Left ventricle myocardium inferior (tissue), 1 donor: ENCODE data around the gene PCNX1. TPM values are rescaled to one million over a fixed set of nuclear protein-coding genes. Genes with fewer than 3 reads are reported as not detected.

Experiments
- DNase-seq: peaks from one replicate; pipeline ENCODE4 v3.0.0-alpha.2; 2020
- H3K27ac ChIP-seq: fragments of 200-600 bp; replicated peaks from 2 replicates; pipeline ENCODE4 v1.8.0; 2021
- H3K27me3 ChIP-seq: fragments of 200-600 bp; 2 replicates; pipeline ENCODE4 v1.8.0; 2021; ENCODE audit warnings: low read depth
- H3K36me3 ChIP-seq: fragments of 200-600 bp; 2 replicates; pipeline ENCODE4 v1.8.0; 2021
- H3K4me1 ChIP-seq: fragments of 200-600 bp; 2 replicates; pipeline ENCODE4 v1.8.0; 2021
- H3K4me3 ChIP-seq: fragments of 200-600 bp; 2 replicates; pipeline ENCODE4 v1.8.0; 2021; ENCODE audit warnings: mild to moderate bottlenecking, moderate library complexity
- H3K9me3 ChIP-seq: fragments of 200-600 bp; replicated peaks from 2 replicates; pipeline ENCODE4 v1.8.0; 2021
- intact Hi-C: fragments of 100-400 bp; cut with micrococcal nuclease; formaldehyde crosslinking; loops from one replicate; pipeline ENCODE4 v1.11.0; 2022
- total RNA-seq: library from RNA; stranded (reverse); fragmentation: NEBNext Ultra II Directional; extraction: Animal tissue kit (Norgen Biotek cat#: 25700); gene quantifications from one replicate; pipeline ENCODE4 v1.2.1, GENCODE V29; 2021
- TF ChIP-seq, protein P1 (sequence below): fragments of 200-600 bp; IDR thresholded peaks from 2 replicates; pipeline ENCODE4 v1.8.0; 2021; ENCODE audit warnings: antibody characterized with exemption, mild to moderate bottlenecking, borderline replicate concordance
- donor health status: DM: no; HTN: yes; CAD: no; lungs with severe emphysema.

PCNX1 gene
- total RNA-seq, 1 donor from 2014 or later: 35.2 TPM

DNA sequence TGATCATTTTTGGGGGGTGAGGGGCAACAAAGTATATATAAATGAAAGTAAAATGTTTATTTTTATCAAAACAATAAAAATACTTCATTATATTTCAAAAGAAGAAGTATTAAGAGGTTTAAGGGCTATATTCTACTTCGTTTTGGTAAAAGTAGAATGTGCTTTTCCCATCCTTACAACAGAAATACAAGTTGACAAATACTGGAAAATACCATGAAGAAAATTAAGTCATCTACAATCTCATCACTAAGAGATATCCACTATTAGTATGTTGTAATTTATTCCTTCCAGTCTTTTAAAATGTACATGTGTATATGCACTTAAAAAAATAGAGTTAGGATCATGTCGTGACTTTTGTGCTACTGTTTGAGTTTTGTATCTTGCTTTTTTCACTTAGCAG, 92.8 kb downstream of the PCNX1 start:
- intact Hi-C loops: no loop called here
- H3K27me3 ChIP-seq: no peaks in the 10 kb centered on the region
- H3K4me1 ChIP-seq: peaks cover 28% of the 10 kb centered on the region
- DNase-seq: no peak
- no peak overlapping the region for H3K4me3 ChIP-seq
- no peak overlapping the region for H3K27ac ChIP-seq
- H3K9me3 ChIP-seq: no peaks in the 10 kb centered on the region
- TF ChIP-seq, protein P1, sequence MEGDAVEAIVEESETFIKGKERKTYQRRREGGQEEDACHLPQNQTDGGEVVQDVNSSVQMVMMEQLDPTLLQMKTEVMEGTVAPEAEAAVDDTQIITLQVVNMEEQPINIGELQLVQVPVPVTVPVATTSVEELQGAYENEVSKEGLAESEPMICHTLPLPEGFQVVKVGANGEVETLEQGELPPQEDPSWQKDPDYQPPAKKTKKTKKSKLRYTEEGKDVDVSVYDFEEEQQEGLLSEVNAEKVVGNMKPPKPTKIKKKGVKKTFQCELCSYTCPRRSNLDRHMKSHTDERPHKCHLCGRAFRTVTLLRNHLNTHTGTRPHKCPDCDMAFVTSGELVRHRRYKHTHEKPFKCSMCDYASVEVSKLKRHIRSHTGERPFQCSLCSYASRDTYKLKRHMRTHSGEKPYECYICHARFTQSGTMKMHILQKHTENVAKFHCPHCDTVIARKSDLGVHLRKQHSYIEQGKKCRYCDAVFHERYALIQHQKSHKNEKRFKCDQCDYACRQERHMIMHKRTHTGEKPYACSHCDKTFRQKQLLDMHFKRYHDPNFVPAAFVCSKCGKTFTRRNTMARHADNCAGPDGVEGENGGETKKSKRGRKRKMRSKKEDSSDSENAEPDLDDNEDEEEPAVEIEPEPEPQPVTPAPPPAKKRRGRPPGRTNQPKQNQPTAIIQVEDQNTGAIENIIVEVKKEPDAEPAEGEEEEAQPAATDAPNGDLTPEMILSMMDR: no peak
- H3K36me3 ChIP-seq: peaks cover 25% of the 10 kb centered on the region

DNA sequence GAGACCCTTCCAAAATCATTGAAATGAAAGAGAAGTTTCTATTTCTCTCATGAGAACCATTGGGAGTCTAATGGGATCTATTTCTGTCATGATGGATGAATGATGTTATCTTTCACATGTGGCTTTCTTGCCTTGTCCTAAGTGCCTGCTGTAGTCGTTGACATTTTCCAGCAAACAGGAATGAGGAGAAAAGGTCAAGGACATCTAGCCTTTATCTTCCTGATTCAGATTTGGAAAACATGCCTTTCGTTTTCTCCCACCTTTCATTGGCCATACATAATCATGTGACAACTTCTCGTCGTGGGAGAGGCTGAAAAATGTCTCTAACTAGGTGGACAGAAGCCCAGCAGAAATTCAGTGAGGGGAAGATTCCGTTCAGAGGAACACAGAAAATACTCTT, 94.5 kb downstream of the PCNX1 start:
- no peaks in the 10 kb centered on the region for H3K9me3 ChIP-seq
- peaks cover 28% of the 10 kb centered on the region for H3K4me1 ChIP-seq
- H3K27me3 ChIP-seq: no peaks in the 10 kb centered on the region
- peak overlapping the region; percentile 20 for H3K4me3 ChIP-seq
- intact Hi-C loops: no loop called here
- DNase-seq: no peak
- peak overlapping the region; percentile 2 for H3K27ac ChIP-seq
- TF ChIP-seq, protein P1: no peak
- peaks cover 22% of the 10 kb centered on the region for H3K36me3 ChIP-seq

DNA sequence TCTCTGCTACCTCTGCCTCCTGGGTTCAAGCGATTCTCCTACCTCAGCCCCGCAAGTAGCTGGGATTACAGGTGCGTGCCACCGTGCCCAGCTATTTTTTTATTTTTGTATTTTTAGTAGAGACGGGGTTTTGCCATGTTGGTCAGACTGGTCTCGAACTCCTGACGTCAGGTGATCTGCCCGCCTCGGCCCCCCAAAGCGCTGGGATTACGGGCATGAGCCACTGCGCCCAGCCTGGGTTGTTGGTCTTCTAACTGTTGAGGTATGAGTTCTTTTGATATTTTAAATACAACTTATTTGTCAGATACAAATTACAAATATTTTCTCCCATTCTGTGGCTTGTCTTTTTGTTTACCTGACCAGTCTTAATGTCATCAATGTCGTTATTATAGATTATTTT, 95.9 kb downstream of the PCNX1 start:
- H3K27me3 ChIP-seq: no peaks in the 10 kb centered on the region
- DNase-seq: no peak
- H3K4me3 ChIP-seq: no peak overlapping the region
- H3K9me3 ChIP-seq: no peaks in the 10 kb centered on the region
- H3K4me1 ChIP-seq: peaks cover 28% of the 10 kb centered on the region
- TF ChIP-seq, protein P1: no peak
- H3K27ac ChIP-seq: no peak overlapping the region
- peaks cover 22% of the 10 kb centered on the region for H3K36me3 ChIP-seq
- intact Hi-C loops: no loop called here

DNA sequence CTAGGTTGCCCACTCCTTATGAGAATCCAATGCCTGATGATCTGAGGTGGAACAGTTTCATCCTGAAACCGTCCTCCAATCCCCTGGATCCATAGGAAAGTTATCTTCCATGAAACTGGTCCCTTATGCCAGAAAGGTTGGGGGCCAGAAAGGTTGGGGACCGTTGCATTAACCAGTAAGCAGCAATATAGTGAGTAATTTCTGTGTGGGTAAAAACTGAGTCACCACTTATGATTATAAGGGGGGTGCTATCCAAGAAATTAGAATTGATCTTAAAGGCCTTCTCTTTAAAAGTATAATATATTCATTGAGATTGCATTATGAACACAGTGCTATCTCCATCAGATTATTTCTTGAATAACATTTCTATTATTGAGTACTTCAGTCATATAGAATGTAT, 97.2 kb downstream of the PCNX1 start:
- no peaks in the 10 kb centered on the region for H3K9me3 ChIP-seq
- intact Hi-C loops: no loop called here
- TF ChIP-seq, protein P1: no peak
- H3K4me3 ChIP-seq: no peak overlapping the region
- peaks cover 20% of the 10 kb centered on the region for H3K4me1 ChIP-seq
- no peaks in the 10 kb centered on the region for H3K27me3 ChIP-seq
- H3K36me3 ChIP-seq: peaks cover 22% of the 10 kb centered on the region
- DNase-seq: no peak
- no peak overlapping the region for H3K27ac ChIP-seq

DNA sequence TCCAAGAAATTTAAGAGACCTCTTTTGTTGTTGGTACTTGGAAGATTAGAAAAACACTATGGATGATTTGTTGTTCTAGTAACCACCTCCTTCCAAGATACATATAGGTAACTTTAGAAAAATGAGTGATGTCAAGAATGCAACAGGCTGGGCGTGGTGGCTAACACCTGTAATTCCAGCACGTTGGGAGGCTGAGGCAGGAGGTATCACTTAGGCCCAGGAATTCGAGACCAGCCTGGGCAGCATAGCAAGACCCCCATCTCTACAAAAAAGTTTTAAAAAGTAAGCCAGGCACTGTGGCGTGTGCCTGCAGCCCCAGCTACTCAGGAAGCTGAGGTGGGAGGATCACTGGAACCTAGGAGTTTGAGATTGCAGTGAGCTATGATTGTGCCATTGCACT, 97.8 kb downstream of the PCNX1 start:
- no peaks in the 10 kb centered on the region for H3K27me3 ChIP-seq
- no peak overlapping the region for H3K4me3 ChIP-seq
- peaks cover 22% of the 10 kb centered on the region for H3K36me3 ChIP-seq
- no peak for DNase-seq
- no peaks in the 10 kb centered on the region for H3K9me3 ChIP-seq
- intact Hi-C loops: no loop called here
- no peak overlapping the region for H3K27ac ChIP-seq
- H3K4me1 ChIP-seq: peaks cover 18% of the 10 kb centered on the region
- TF ChIP-seq, protein P1: no peak

DNA sequence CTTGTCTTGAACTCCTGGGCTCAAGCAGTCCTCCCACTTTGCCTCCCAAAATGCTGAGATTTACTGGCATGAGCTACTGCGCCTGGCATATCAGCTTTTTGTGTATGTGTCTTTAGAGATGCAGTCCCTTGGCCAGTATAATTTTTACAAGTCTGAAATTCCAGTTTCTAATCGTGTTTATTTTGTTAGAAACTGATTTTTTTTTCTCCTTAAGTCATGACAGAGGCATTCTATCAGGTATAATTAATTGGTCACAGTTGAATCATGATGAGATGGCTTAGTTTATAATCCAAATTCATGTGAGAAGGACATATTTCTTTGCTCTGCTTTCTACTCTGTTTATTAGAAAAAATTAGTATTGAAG, 98.9 kb downstream of the PCNX1 start:
- Histone ChIP-seq H3K27me3 (no peaks in the 10 kb centered on the region), H3K4me3 (no peak overlapping the region), H3K9me3 (no peaks in the 10 kb centered on the region), H3K27ac (no peak overlapping the region), H3K4me1 (peaks cover 19% of the 10 kb centered on the region), H3K36me3 (peaks cover 22% of the 10 kb centered on the region)
- intact Hi-C loops: no loop called here
- TF ChIP-seq, protein P1: no peak
- DNase-seq: no peak
